ENCODE results near the gene N4BP2L2.
A peak's percentile ranks its signal among the peaks of the same experiment; 100 is the strongest.
"Not testable (repeated sequence)": the region's sequence is repeated elsewhere in the genome, so short reads cannot be mapped to it uniquely, and the experiment has no call there.

N4BP2L2 gene

DNA sequence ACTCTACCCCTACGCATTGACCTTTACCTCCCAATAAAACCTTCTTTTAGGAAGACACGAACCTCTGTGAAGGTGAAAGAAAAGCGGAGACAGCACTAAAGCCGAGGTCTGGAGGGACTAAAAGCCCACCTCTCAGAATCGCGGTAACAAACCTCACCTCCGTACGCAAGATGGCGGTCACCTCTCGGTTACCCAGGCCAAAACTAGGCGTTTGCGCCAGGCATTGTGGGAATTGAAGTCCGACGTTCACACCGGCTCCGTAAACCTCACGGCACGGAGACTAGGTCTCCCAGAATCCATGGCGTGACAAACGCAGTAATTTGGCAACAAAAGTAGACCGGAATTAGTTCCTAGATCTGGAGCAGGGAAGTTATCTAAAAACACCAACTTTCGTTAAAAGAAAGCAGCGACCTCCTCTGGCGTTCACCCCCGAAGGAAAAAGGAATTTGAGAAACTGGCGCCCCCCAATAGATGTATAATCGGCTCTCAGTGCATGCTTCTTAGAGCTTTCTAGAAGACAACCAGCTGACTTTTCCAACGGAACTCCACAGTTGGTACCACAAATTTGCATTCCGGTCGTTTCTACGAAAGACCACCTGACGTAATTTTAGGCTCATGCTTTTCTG, at the start of gene N4BP2L2:
Gene N4BP2L2 (minus strand): TSS at position 175 of the 626 bp plus-strand sequence. CDS start 1,768 bp downstream, outside the sequence.
- peak; percentile 97 for DNase-seq

DNA sequence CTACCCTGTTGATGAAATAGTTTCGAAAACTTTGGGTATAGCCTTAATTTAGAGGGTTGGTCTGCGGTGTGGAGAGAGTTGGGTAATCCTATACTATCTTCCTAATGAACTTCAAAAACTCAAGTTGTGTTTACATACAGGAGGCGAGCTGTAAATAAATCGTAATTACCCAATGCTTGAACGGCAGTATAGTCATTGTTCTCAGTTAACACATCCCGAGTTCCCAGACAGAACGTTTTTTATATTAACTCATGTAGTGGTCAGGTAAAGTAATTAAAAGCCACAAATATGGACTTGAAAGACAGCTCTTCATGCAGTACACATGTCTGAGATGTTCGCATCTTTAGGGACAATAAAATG, 49.2 kb upstream of the N4BP2L2 start:
- DNase-seq: peak; percentile 54

DNA sequence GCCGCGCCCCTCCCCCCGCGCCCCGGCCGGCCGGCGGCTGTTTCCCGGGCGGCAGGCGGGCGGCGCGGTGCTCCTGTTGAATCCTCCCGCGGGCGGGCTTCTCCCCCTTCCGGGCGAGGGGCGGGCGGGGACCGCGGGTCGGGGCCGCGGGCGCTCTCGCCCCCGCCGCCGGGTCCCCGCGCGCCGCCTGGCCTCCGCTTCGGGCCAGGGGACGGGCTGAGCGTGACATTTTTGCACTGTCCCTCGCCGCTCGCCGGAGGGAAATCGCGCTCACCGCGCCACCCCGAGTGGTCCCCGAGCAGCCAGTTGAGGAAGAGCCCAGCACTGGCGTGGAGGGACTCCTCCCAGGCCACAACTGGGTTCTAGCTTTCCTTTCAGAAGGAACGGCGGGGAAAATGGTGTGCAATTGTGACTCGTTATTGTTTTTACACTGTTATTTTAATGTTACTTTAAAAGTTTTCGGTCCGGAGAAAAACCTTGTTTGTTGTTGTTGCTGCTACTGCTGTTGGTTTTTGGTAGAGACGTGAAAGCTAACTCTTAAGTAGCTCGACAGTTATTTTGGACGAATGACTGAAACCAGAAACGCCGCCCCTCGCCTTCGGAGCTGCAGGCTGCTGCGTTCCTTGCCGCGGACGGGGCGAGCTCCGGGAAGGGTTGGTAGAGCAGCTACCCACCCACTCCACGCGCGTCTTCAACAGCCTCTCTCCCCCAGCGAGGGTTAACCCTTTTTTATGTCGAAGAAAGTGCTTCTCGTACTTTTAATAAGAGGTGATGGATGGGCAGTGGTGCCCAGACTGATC, 48.6 kb upstream of the N4BP2L2 start:
- peak; percentile 63 for DNase-seq

DNA sequence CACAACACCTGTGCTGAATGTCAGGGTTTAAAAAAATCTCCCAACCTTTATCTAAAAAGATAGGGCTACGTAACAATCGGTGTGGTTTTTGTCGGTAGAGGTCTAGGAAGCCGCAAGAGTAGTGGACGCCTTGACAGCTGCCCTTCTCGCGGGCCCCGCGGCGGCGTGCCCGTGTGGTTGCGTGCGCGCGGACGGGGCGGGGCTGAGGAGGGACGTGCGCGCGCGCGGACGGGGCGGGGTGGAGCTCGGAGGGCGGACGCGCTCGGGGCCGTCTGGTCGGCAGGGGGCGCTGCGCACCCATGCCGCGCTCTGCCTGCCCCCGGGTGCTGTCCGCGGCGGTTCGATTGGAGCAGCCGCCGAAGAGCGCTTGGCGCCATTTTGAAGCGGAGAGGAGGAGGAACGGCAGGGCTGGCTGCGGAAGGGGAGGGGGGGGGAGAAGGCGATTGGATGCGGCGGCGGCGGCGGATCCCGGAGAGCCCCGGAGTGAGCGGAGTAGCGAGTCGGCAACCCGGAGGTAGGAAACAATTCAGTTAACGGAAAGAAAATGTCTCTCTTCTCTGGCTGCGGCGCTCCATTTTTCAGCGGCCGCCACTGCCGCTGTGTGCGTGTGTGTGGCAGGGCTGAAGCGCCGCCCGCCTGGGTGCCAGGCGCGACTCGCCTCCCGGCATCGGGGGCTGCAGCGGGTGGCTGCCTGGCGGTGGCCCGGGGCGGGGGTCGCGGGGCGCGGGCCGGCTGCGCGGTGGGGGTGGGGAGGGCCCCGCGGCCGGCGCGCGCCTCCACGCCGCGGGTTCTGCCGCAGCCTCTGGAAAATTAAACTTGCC, 47.7 kb upstream of the N4BP2L2 start, which contains the start of gene PDS5B:
Gene PDS5B (plus strand): TSS at position 373 of the 821 bp plus-strand sequence. CDS start 62,321 bp downstream, outside the sequence.
- peak; percentile 93 for DNase-seq

DNA sequence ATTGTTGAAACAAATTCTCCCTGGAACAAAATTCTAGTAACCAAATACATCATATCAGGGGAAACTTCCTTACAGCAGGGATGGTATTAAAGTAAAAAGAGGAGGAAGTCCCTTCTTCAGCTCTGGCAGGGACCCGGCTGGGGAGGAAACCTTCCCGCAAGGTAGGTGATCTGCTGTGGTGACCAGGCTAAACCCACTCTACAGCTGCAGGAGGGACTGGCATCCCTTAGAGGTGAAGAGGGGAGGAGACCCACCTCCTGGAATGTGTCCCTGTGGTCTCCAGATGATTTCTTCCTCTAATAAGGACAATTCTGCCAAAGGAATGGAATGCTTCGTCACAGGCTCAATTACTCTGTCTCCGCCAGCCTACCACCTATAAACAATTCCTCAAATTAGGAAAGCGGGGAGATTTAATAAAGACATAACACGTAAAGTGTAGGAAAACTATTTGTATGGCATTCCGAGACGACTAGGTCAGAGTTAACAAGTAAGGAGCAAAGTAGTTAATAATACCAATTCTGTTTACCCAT, 47.0 kb upstream of the N4BP2L2 start:
- peak; percentile 22 for DNase-seq

DNA sequence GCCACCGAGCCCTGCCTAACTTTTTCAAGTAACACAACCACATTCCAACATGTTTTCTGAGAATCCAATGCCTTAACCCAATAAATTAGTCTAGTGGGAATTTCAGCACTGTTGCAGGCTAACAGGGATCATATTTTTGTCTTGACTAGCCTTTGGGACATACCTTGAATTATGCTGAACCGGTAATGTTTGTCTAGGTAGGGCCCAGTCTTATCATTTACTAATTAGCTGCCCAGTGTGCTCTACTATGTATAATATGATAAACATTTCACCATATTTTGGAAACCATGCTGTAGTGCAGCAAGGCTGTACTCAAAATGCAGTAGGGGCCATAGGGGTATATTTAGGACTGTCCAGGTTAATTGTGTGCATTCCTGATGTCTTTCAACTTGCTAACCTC, 44.4 kb upstream of the N4BP2L2 start:
- DNase-seq: no peak

DNA sequence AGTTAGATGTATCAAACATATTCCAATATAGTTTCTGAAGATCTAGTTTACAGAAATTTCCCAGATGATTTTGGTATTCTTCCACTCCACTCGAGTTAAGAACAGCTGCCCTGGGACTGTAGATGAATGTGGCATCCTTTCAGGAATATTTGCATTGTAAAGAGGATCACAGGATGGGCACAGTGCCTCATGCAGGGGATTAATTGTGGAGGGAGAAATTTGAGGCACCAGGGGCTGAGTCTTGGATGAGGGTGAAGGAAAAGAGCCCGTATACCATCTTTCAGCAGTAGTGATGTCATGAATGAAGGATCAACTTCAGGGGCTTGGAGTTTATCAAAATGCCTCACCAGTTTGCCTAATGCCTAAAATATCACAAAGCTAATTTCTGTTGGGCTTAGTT, 43.7 kb upstream of the N4BP2L2 start:
- no peak for DNase-seq

DNA sequence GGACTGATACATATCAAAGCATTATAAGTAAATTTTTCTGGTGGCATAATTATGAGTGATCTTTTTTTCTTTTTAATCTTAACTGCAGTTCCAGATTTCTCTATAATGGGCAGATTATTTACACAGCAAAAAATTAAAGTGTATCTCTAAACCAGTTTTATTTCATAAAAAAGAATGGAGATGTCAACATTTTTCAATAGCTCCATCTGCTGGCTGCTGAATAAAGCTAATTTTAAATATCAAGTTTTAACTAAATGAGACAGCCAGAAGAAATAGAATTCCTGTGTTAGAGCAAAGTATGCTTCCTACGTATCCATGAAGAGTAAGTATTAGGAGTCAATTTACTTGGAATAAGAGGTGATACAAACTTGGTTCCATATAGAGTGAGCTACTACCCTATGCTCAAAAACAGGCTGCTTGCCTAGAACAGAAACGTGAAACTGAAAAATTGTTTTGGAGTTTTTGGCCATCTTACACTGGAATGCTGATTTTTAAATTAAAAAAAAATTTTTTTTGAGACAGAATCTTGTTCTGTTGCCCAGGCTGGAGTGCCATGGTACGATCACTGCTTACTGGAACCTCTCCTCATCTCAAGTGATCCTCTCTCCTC, 42.7 kb upstream of the N4BP2L2 start:
- peak; percentile 49 for DNase-seq

DNA sequence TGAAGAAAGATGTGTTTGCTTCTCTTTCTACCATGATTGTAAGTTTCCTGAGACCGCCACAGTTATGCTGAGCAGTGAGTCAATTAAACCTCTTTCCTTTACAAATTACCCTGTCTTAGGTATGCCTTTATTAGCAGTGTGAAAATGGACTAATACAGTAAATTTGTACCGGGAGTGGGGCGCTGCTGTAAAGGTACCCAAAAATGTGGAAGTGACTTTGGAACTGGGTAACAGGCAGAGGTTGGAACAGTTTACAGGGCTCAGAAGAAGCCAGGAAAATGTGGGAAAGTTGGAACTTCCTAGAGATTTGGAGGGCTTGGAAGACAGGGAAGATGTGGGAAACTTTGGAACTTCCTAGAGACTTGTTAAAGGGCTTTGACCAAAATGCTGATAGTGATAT, 38.4 kb upstream of the N4BP2L2 start:
- no peak for DNase-seq

DNA sequence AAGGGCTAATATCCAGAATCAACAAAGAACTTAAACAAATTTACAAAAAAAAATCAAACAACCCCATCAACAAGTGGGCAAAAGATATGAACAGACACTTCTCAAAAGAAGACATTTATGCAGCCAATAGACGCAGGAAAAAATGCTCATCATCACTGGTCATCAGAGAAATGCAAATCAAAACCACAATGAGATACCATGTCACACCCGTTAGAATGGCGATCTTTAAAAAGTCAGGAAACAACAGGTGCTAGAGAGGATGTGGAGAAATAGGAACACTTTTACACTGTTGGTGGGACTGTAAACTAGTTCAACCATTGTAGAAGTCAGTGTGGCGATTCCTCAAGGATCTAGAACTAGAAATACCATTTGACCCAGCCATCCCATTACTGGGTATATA, 37.1 kb upstream of the N4BP2L2 start:
- not testable (repeated sequence) for DNase-seq

DNA sequence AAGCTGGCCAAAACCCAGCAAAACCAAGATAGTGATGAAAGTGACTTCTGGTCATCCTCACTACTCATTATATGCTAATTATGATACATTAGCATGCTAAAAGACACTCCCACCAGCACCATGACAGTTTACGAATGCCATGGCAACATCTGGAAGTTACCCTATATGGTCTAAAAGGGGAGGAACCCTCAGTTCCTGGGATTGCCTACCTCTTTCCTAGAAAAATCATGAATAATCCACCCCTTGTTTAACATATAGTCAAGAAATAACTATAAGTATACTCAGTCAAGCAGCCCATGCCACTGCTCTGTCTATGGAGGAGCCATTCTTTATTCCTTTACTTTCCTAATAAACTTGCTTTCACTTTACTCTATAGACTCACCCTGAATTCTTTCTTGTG, 22.2 kb upstream of the N4BP2L2 start:
- DNase-seq: not testable (repeated sequence)

DNA sequence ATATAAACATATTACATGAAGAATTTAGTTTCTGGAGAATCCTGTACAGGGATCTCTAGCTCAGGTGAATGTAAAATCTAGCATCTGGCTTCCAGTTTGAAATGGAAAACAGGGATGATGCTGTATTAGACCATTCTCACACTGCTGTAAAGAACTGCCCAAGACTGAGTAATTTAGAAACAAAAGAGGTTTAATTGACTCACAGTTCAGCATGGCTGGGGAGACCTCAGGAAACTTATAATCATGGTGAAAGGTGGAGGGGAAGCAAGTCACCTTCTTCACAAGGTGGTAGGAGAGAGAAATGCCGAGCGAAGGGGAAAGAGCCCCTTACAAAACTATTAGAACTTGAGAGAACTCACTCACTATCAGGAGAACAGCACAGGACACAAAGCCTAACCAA, 17.0 kb upstream of the N4BP2L2 start:
- no peak for DNase-seq

DNA sequence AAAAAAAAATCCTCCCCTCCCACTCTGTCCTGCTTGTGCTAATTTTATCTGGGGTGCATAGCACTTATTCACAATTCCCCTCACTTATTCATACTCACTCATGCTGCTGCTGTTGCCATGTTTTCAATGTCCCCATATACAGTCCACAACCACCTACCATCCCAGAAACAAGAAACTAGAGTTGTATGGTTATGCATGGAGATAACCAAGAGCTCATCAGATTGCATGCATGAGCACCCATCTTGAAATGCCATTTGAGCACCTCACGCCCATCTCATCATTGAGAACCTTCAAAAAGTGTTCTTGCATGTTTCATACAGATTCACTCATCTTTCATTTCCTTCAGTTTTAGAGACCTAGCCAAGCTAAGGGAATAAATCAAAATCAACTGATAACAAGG, 15.1 kb upstream of the N4BP2L2 start:
- no peak for DNase-seq

DNA sequence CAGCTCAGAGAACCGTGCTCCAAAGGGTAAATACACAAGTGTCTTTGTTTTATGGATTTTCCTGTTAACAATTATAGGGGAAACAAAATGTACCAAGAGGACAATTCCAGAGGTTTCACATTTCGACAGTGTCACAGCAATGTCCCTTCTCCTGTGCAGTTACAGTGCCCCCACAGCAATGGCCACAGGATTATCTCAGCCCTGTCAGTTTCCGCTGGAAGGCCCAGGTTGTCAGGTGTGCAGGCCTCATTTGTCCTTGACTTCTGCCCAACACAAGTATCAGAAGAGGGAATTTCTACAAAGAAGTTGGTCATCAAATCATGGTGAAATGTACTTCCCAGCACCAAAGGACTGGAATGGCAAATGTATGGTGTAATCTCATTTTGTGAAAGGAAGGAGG, 11.2 kb upstream of the N4BP2L2 start:
- no peak for DNase-seq

DNA sequence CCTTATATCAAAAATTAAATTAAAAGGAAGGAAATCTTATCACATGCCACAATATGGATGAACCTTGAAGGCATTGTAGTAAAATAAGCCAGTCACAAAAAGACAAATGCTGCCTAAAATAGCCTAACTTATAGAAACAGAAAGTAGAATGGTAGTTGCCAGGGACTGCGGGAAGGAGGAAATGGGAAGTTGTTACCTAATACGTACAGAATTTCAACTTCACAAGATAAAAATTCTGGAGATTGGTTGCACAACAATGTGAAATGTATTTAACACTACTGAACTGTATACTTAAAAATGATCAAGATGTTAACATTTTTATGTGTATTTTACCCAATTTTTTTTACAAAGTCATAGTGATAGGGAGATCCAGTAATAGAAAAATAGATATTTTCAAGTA, 10.2 kb upstream of the N4BP2L2 start:
- peak; percentile 87 for DNase-seq

DNA sequence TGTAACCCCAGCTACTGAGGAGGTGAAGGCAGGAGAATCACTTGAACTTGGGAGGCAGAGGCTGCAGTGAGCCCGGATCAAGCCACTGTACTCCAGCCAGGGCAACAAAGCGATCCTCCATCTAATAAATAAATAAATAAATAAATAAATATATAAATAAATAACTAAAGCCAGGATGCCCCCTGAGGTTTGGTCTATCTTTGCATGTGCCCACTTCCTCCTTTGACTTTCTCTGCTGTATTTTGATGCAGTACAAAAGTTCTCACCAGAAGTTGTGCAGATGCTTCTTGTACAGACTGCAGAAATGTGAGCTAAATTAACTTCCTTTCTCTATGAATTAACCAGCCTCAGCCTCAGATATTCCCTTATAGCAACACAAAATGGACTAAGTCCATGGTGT, 6.5 kb upstream of the N4BP2L2 start:
- no peak for DNase-seq

DNA sequence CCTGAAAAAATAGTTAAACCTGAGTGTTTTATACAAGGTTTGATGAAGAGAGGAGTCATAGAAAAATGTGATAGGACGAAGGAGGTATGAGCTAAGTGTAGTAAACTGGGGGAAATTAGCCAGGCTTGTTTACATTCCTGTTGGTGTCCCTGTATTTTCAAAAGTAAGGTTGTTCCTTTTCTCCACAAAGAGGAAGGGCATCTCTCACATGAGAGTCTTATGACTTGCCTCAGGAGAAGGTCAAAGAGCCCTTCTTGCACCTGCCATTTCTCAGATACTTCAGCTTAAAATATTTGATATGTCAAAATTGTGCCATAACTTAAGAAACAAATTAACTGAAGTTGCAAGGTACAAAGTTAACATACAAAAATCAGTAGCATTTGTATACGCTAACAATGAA, 3.6 kb upstream of the N4BP2L2 start:
- DNase-seq: no peak

DNA sequence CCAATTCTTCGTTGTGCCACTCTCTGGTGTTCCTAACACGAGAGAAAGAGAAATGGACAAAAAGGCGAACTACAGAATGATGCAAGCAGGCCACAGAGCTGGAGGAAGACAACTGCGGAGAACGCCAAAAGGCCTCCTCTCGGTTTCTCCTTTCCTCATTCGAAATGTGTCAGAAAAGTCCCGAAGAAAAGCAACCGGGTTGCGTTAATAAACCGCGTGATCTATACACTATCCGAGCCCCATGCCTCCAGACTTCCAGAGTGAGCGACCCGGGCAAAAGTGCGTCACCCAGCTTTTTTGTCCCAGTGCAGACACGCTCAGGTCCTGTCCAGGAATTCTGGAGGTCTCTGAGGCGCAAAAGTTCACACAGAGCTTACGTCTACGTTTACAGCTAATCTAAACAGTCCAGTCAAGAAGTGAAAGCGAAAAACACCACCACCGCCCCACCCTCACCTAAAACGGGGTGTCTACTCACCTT, 413 bp downstream of the N4BP2L2 start:
- DNase-seq: peak; percentile 81

DNA sequence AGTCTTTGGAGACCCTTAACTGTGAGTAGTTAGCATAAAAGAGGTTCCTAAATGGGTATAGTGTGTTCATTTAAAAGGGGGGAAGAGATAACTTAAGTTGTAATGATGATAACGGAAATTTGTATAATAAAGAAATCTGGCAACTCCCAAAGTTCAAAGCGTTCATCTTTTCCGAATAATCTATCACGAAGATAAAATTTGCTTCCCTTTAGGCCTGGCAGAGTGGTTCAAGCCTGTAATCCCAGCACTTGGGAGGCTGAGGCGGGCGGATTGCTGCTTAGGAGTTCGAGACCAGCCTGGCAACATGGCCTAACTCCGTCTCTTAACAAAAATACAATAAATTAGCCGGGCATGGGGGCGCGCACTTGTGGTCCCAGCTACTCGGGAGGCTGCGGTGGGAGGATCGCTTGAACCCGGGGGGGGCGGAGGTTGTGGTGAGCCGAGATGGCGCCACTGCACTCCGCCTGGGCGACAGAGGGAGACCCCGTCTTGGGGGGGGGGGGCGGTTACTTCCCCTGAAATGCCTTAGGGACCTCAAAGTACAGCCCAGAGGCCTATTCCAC, 934 bp downstream of the N4BP2L2 start:
- DNase-seq: peak; percentile 81

DNA sequence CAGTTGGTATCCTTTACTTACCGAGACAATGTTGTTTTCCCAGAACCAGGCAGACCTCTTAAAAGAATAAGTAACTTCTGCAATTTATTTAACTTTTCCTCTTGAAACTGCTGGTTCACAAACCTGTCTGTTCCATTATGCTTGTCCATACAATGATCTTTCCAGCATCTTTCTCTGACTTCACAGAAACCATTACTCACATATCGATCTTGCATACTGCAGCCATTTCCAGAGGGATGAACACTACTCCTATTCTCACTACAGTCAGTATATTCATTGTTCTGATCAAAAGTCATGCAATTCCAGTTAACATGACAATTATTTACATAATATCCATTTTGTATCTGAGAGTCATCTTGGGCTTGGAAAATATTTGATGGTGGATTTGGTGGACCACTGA, 2.8 kb downstream of the N4BP2L2 start:
- DNase-seq: no peak

DNA sequence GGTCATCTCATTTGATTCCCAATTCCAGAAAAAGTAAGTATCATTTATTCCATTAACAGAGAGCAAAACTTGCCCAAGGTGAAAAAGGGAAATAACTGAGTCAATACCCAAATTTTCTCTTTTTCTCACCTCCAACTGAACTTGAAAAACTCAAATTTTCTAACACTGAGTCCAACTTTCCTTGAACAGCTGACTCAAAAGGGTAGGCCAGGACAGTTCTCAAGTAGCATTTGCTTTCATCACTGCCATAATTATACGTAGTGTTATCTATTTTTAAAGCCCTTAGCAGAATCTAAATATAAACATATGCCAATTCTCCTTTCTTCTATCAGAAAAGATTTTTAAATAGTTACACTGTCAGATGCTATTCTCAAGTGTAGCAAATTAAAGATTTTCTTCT, 3.5 kb downstream of the N4BP2L2 start:
- no peak for DNase-seq

DNA sequence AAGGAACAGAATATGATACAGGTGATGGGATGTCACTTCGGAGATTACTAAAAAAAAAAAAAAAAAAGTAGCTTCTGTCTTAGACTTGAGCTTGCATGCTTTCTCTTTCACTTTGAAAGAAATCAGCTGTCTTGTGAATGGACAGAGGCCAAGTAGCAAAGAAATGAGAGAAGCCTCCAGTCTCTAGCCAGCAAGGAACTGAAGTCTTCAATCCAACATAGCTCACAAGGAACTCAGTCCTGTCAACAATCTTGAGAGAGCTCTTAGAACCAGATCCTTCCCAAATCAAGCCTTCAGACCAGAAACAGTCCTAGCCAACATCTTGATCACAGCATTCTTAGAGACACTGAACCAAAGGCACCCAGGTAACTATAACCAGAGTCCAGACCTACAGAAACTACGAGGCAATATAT, 7.7 kb downstream of the N4BP2L2 start:
- DNase-seq: peak; percentile 77
